H9 (cell line): ENCODE measurements around the gene NIN. TPM values are rescaled to one million over a fixed set of nuclear protein-coding genes. Genes with fewer than 3 reads are reported as not detected.

Experiments used
- DNase-seq: peaks from one replicate; pipeline ENCODE4 v3.0.0-alpha.2; 2017
- H2AFZ ChIP-seq: one replicate; pipeline ENCODE4 v1.6.1; 2013; ENCODE audit warnings: mild to moderate bottlenecking, low read length, control low read depth, moderate library complexity
- H2AK5ac ChIP-seq: 2 replicates; pipeline ENCODE4 v1.6.1; 2013; ENCODE audit warnings: low read length, control low read depth, mixed read lengths; ENCODE audit not compliant: insufficient read length
- H2BK120ac ChIP-seq: one replicate; pipeline ENCODE4 v1.6.1; 2013; ENCODE audit warnings: low read depth, mild to moderate bottlenecking, low read length, control low read depth, inconsistent platforms; ENCODE audit not compliant: poor library complexity, severe bottlenecking
- H2BK12ac ChIP-seq: 2 replicates; pipeline ENCODE4 v1.6.1; 2013; ENCODE audit warnings: low read length, control low read depth, mixed read lengths, low read depth; ENCODE audit not compliant: insufficient read length
- H2BK15ac ChIP-seq: 2 replicates; pipeline ENCODE4 v1.6.1; 2013; ENCODE audit warnings: low read depth, low read length, control low read depth
- H2BK20ac ChIP-seq: one replicate; pipeline ENCODE4 v1.6.1; 2013; ENCODE audit warnings: low read depth, mild to moderate bottlenecking, low read length, control low read depth, inconsistent platforms; ENCODE audit not compliant: poor library complexity, severe bottlenecking
- H2BK5ac ChIP-seq: 2 replicates; pipeline ENCODE4 v1.6.1; 2013; ENCODE audit warnings: low read length, control low read depth, mixed read lengths; ENCODE audit not compliant: insufficient read length
- H3K14ac ChIP-seq: 2 replicates; pipeline ENCODE4 v1.6.1; 2013; ENCODE audit warnings: low read length, control low read depth; ENCODE audit not compliant: insufficient read depth
- H3K18ac ChIP-seq: 2 replicates; pipeline ENCODE4 v1.6.1; 2013; ENCODE audit warnings: low read depth, mild to moderate bottlenecking, mixed read lengths, low read length, control low read depth; ENCODE audit not compliant: insufficient read length
- H3K23ac ChIP-seq: 2 replicates; pipeline ENCODE4 v1.6.1; 2013; ENCODE audit warnings: low read length, control low read depth, mixed read lengths, low read depth; ENCODE audit not compliant: insufficient read length
- H3K23me2 ChIP-seq: 2 replicates; pipeline ENCODE4 v1.6.1; 2013; ENCODE audit warnings: low read depth, mild to moderate bottlenecking, mixed read lengths, low read length, control low read depth; ENCODE audit not compliant: insufficient read length, poor library complexity, severe bottlenecking
- H3K27ac ChIP-seq: 2 replicates; pipeline ENCODE4 v1.5.1; 2013; ENCODE audit warnings: low read length, control low read depth, mixed read lengths, low read depth; ENCODE audit not compliant: insufficient read length
- H3K27me3 ChIP-seq: 2 replicates; pipeline ENCODE4 v1.6.1; 2013; ENCODE audit warnings: low read length, control low read depth, inconsistent platforms; ENCODE audit not compliant: insufficient read depth
- H3K4ac ChIP-seq: 2 replicates; pipeline ENCODE4 v1.6.1; 2013; ENCODE audit warnings: low read depth, mild to moderate bottlenecking, control low read depth, inconsistent platforms, low read length, moderate library complexity
- H3K4me1 ChIP-seq: 2 replicates; pipeline ENCODE4 v1.6.1; 2013; ENCODE audit warnings: low read length, control low read depth, inconsistent platforms; ENCODE audit not compliant: insufficient read depth
- H3K4me2 ChIP-seq: 2 replicates; pipeline ENCODE4 v1.6.1; 2013; ENCODE audit warnings: low read length, control low read depth, mixed read lengths; ENCODE audit not compliant: insufficient read length, insufficient read depth
- H3K56ac ChIP-seq: 2 replicates; pipeline ENCODE4 v1.6.1; 2013; ENCODE audit warnings: low read depth, mild to moderate bottlenecking, mixed read lengths, low read length, control low read depth; ENCODE audit not compliant: insufficient read length
- H3K79me1 ChIP-seq: 2 replicates; pipeline ENCODE4 v1.6.1; 2013; ENCODE audit warnings: low read depth, mild to moderate bottlenecking, moderate library complexity, low read length, control low read depth, inconsistent platforms; ENCODE audit not compliant: insufficient read depth, poor library complexity, severe bottlenecking
- H3K79me2 ChIP-seq: 2 replicates; pipeline ENCODE4 v1.6.1; 2013; ENCODE audit warnings: low read length, control low read depth, inconsistent platforms; ENCODE audit not compliant: insufficient read depth
- H3K9ac ChIP-seq: 2 replicates; pipeline ENCODE4 v1.6.1; 2013; ENCODE audit warnings: low read length, control low read depth, mixed read lengths; ENCODE audit not compliant: insufficient read length; ENCODE audit errors: extremely low read depth
- H3K9me3 ChIP-seq: one replicate; pipeline ENCODE4 v1.6.1; 2013; ENCODE audit warnings: low read depth, low read length, inconsistent platforms; ENCODE audit not compliant: control insufficient read depth
- H3T11ph ChIP-seq: one replicate; pipeline ENCODE4 v1.6.1; 2013; ENCODE audit warnings: mild to moderate bottlenecking, low read length, control low read depth, inconsistent platforms
- H4K20me1 ChIP-seq: one replicate; pipeline ENCODE4 v1.6.1; 2013; ENCODE audit not compliant: control insufficient read depth, insufficient read length, insufficient read depth
- H4K5ac ChIP-seq: 2 replicates; pipeline ENCODE4 v1.6.1; 2013; ENCODE audit warnings: low read depth, mild to moderate bottlenecking, mixed read lengths, low read length, control low read depth; ENCODE audit not compliant: insufficient read length
- H4K8ac ChIP-seq: replicated peaks from 2 replicates; pipeline ENCODE4 v1.6.1; 2013; ENCODE audit warnings: low read length, control low read depth, mixed read lengths, low read depth; ENCODE audit not compliant: insufficient read length
- H4K91ac ChIP-seq: 2 replicates; pipeline ENCODE4 v1.6.1; 2013; ENCODE audit warnings: low read depth, mild to moderate bottlenecking, moderate library complexity, mixed read lengths, low read length, control low read depth; ENCODE audit not compliant: insufficient read length
- H3K27ac Mint-ChIP-seq, 3 experiments: 2 replicates in 2 of 3; 3 replicates in 1 of 3; pipeline ENCODE4 v1.8.0; 2020 to 2021; ENCODE audit warnings: mixed read lengths in 3 of 3, mild to moderate bottlenecking in 1 of 3, moderate library complexity in 1 of 3
- H3K27me3 Mint-ChIP-seq: 2 replicates; pipeline ENCODE4 v1.8.0; 2021; ENCODE audit warnings: low read depth, mild to moderate bottlenecking, moderate library complexity, mixed read lengths
- H3K36me3 Mint-ChIP-seq, 3 experiments: 2 replicates in 2 of 3; 3 replicates in 1 of 3; pipeline ENCODE4 v1.8.0; 2020 to 2021; ENCODE audit warnings: low read depth in 3 of 3, mixed read lengths in 3 of 3; ENCODE audit not compliant: insufficient read depth in 1 of 3
- H3K4me1 Mint-ChIP-seq, 2 experiments: 2 replicates each; pipeline ENCODE4 v1.8.0; 2020; ENCODE audit warnings: mixed read lengths in 2 of 2
- H3K4me3 Mint-ChIP-seq, 2 experiments: 2 replicates in 1 of 2; 3 replicates in 1 of 2; pipeline ENCODE4 v1.8.0; 2020 to 2021; ENCODE audit warnings: mild to moderate bottlenecking in 2 of 2, mixed read lengths in 2 of 2, moderate library complexity in 1 of 2
- H3K9me3 Mint-ChIP-seq, 2 experiments: 2 replicates in 1 of 2; 3 replicates in 1 of 2; pipeline ENCODE4 v1.8.0; 2020; ENCODE audit warnings: mild to moderate bottlenecking in 2 of 2, mixed read lengths in 2 of 2, moderate library complexity in 1 of 2
- WGBS: extraction: QIAGEN DNeasy Blood & Tissue Kit; methylation state at CpG from one replicate; pipeline ENCODE4 v1.1.7; 2013; ENCODE audit warnings: missing lambda C conversion rate, low lambda C conversion rate, mixed read lengths; ENCODE audit not compliant: insufficient read length; ENCODE audit errors: extremely low coverage; 5-methylcytosine and 5-hydroxymethylcytosine counted together
- total RNA-seq: library from RNA; stranded (reverse); gene quantifications from 2 replicates; pipeline ENCODE4 v1.2.1, GENCODE V29; 2021
- TF ChIP-seq, protein P1 (sequence below): fragments of 200-600 bp; sonication (generic); conservative IDR thresholded peaks from 3 replicates; pipeline ENCODE4 v1.8.0; 2021; ENCODE audit warnings: antibody characterized with exemption, mild to moderate bottlenecking

The NIN gene
- total RNA-seq, 1 experiment from 2014 or later: 18.4 TPM

- Histone ChIP-seq H4K5ac (no peak overlapping the region), H3T11ph (no peak overlapping the region), H3K56ac (no peak overlapping the region), H3K79me1 (no peaks in the 10 kb centered on the region), H2AK5ac (no peak overlapping the region), H4K91ac (no peak overlapping the region), H3K9ac (no peak overlapping the region), H2BK12ac (no peak overlapping the region), H3K23ac (no peak overlapping the region), H2BK5ac (no peak overlapping the region), H3K4me1 (no peaks in the 10 kb centered on the region), H3K27me3 (no peaks in the 10 kb centered on the region), H4K8ac (no peak overlapping the region), H3K23me2 (no peaks in the 10 kb centered on the region), H3K14ac (no peak overlapping the region; the same call in 1 of the 2 replicates), H3K79me2 (no peaks in the 10 kb centered on the region), H3K27ac (no peak overlapping the region), H3K18ac (no peak overlapping the region), H4K20me1 (no peaks in the 10 kb centered on the region), H3K9me3 (no peaks in the 10 kb centered on the region), H3K4me2 (no peak overlapping the region), H3K4ac (no peak overlapping the region), H2AFZ (no peak overlapping the region), H2BK120ac (no peak overlapping the region), H2BK15ac (no peak overlapping the region), H2BK20ac (no peak overlapping the region)
- Mint-ChIP-seq H3K27ac (no peak overlapping the region), H3K9me3 (no peaks in the 10 kb centered on the region), H3K27me3 (no peaks in the 10 kb centered on the region), H3K36me3 (no peaks in the 10 kb centered on the region), H3K4me1 (peaks cover 8% of the 10 kb centered on the region in 2 experiments), H3K4me3 (no peak overlapping the region)
- DNase-seq: no peak
- TF ChIP-seq, protein P1, sequence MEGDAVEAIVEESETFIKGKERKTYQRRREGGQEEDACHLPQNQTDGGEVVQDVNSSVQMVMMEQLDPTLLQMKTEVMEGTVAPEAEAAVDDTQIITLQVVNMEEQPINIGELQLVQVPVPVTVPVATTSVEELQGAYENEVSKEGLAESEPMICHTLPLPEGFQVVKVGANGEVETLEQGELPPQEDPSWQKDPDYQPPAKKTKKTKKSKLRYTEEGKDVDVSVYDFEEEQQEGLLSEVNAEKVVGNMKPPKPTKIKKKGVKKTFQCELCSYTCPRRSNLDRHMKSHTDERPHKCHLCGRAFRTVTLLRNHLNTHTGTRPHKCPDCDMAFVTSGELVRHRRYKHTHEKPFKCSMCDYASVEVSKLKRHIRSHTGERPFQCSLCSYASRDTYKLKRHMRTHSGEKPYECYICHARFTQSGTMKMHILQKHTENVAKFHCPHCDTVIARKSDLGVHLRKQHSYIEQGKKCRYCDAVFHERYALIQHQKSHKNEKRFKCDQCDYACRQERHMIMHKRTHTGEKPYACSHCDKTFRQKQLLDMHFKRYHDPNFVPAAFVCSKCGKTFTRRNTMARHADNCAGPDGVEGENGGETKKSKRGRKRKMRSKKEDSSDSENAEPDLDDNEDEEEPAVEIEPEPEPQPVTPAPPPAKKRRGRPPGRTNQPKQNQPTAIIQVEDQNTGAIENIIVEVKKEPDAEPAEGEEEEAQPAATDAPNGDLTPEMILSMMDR: no peak
- no CpG with 5 or more reads among the region's 5 CpGs for whole genome bisulfite sequencing
These were observed 152.8 kb downstream of the NIN start for GRCh38 chr14:50678163-50678562.
